ENCODE measurements around the gene TIMMDC1. TPM values are rescaled to one million over a fixed set of nuclear protein-coding genes. Genes with fewer than 3 reads are reported as not detected.

Gene TIMMDC1
- total and polyA plus RNA-seq, 9 of the 15 experiments (the other 6 are each of a cell fraction or from before 2014, with no cell fraction given), result 62.1 to 226 (median 86.6) TPM

DNA sequence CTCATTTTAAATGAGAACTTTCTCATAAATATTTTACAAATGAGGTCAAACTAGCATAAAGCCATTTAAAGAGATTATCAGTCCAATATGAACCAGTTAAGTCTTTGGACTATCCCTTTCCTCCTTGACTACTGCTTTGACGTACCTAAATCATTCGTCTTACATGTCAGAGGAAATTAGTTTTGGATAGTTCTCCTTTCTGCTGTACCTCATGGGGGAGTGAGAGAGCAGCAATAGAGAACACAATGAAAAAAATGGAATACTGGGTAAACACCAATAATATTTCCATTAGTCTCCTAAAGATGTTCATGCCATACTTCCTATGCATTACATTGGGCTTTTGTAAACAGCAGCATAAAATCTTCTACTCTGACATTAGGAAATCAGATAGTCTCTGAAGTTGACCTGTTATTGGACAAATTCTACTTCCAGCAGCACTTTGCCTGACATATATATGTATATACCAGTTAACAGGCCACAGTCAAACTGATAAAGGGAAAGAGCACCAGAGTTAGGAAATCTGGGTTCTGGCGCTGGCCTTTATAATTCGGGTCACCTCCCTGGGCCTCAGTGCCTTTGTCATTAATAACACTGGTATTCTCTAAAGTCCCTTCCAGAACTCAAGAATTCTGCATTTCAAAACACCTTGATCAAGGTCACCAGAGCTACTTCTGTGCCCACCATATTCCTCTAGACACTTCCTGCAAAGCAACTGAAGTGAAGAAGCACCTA, 26.8 kb downstream of the TIMMDC1 start (continued):
- TF ChIP-seq ATF3 (IDR thresholded peaks at IDR 0.05) (no peak), ATF3 (CRISPR knock-in tag; conservative IDR thresholded peaks at IDR 0.05) (no peak)

- Histone ChIP-seq H3K27ac (ENCODE audit: extremely low read depth, low read depth, low read length) (no peak overlapping the region), H3K4me3 (no peak overlapping the region), H3K36me3 (ENCODE audit: control insufficient read depth, insufficient read depth, low read length) (peaks cover 30% of the 10 kb centered on the region; the same call in 1 of the 3 replicates), H4K20me1 (replicated peaks; ENCODE audit: control insufficient read depth, insufficient read depth, low read length) (no peaks in the 10 kb centered on the region), H3K9me3 (replicated peaks; ENCODE audit: control insufficient read depth, insufficient read depth, low read depth, low read length) (no peaks in the 10 kb centered on the region), H3K9ac (ENCODE audit: insufficient read depth in 1 of 2, low read depth in 2 of 2, low read length in 2 of 2) (no peak overlapping the region), H3K27me3 (ENCODE audit: control insufficient read depth in 2 of 2, insufficient read depth in 2 of 2, low read length in 2 of 2) (no peaks in the 10 kb centered on the region), H3K4me2 (ENCODE audit: insufficient read depth, low read length) (no peak overlapping the region), H2AFZ (ENCODE audit: low read depth, low read length) (no peak overlapping the region), H3K79me2 (ENCODE audit: control insufficient read depth, insufficient read depth, low read length) (no peaks in the 10 kb centered on the region), H3K4me1 (replicated peaks in 1 of 2; ENCODE audit: control insufficient read depth in 2 of 2, insufficient read depth in 2 of 2, low read length in 2 of 2) (no peaks in the 10 kb centered on the region), H3K9me1 (ENCODE audit: control insufficient read depth, insufficient read depth, low read length) (no peaks in the 10 kb centered on the region)
- POLR2A ChIA-PET, result interaction anchor here (0.6 kb wide), 1 partner anchor 233 kb away, joined by 3 read pairs; no protein-coding TSS in a partner anchor
- no peak for ATAC-seq
- FAIRE-seq, result no peak
- CTCF ChIA-PET (ENCODE audit: low intra/inter-chr PET ratio), result no interaction called here
- intact Hi-C loops (cut with micrococcal nuclease) (no loop called here), in situ Hi-C loops (cut with MboI) (no loop called here)
- no peak for TF ChIP-seq MCM7 (IDR thresholded peaks at IDR 0.05)
- TF ChIP-seq, protein P1, sequence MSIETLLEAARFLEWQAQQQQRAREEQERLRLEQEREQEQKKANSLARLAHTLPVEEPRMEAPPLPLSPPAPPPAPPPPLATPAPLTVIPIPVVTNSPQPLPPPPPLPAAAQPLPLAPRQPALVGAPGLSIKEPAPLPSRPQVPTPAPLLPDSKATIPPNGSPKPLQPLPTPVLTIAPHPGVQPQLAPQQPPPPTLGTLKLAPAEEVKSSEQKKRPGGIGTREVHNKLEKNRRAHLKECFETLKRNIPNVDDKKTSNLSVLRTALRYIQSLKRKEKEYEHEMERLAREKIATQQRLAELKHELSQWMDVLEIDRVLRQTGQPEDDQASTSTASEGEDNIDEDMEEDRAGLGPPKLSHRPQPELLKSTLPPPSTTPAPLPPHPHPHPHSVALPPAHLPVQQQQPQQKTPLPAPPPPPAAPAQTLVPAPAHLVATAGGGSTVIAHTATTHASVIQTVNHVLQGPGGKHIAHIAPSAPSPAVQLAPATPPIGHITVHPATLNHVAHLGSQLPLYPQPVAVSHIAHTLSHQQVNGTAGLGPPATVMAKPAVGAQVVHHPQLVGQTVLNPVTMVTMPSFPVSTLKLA (conservative IDR thresholded peaks at IDR 0.05), result no peak
- no peak for TF ChIP-seq ETV6 (IDR thresholded peaks at IDR 0.05; ENCODE audit: borderline replicate concordance in 1 of 2, low read depth in 2 of 2, low read length in 1 of 2)
- no peak for TF ChIP-seq ETV6 (CRISPR knock-in tag; IDR thresholded peaks at IDR 0.05; ENCODE audit: borderline replicate concordance)
- no peak for TF ChIP-seq TAL1 (IDR thresholded peaks at IDR 0.05)
- no peak for TF ChIP-seq PHB (CRISPR knock-in tag; IDR thresholded peaks at IDR 0.05)
- no peak for TF ChIP-seq SRSF1 (IDR thresholded peaks at IDR 0.05; ENCODE audit: low read depth, low read length)
- 85% methylated on average over 3 of the region's 5 CpGs for WGBS (ENCODE audit: insufficient coverage, low coverage, missing lambda C conversion rate)
- DNase-seq (ENCODE audit: extremely low read depth in 1 of 4, low spot score in 3 of 4), result no peak
- no TSS peak for BruUV-seq (replicated peaks)
These were observed 29.4 kb downstream of the TIMMDC1 start for GRCh38 chr3:119527714-119528113.
